K562 (cell line): ENCODE measurements around the gene REEP6. TPM values are rescaled to one million over a fixed set of nuclear protein-coding genes. Genes with fewer than 3 reads are reported as not detected.

ENCODE experiments used
- AFF1 ChIP-seq, 2 experiments: fragments of 450-650 bp; IDR thresholded peaks; 2 replicates each; pipeline ENCODE4 v1.6.1; 2018; ENCODE audit warnings: mild to moderate bottlenecking in 2 of 2, low read depth in 1 of 2; ENCODE audit not compliant: partially characterized antibody in 2 of 2
- CREB3L1 ChIP-seq: fragments of 450-650 bp; IDR thresholded peaks from 2 replicates; pipeline ENCODE4 v1.6.1; 2014; ENCODE audit warnings: low read depth, mild to moderate bottlenecking, moderate library complexity, borderline replicate concordance
- CREB5 ChIP-seq: fragments of 250-450 bp; sonication (Bioruptor Pico); IDR thresholded peaks from 2 replicates; pipeline ENCODE4 v1.5.0; 2020; ENCODE audit warnings: mild to moderate bottlenecking
- HLTF ChIP-seq: fragments of 450-650 bp; IDR thresholded peaks from 2 replicates; pipeline ENCODE4 v1.6.1; 2016
- HMGXB4 ChIP-seq: sonication (generic); formaldehyde crosslinking; IDR thresholded peaks from 2 replicates; pipeline ENCODE4 v1.8.1; 2023; ENCODE audit warnings: mild to moderate bottlenecking, missing genetic modification reagents
- KDM2B ChIP-seq: fragments of 250-450 bp; sonication (Bioruptor Pico); IDR thresholded peaks from 2 replicates; pipeline ENCODE4 v1.8.0; 2021; ENCODE audit warnings: mild to moderate bottlenecking, moderate library complexity
- NR2C1 ChIP-seq, 2 experiments: fragments of 450-650 bp; IDR thresholded peaks; 2 replicates each; pipeline ENCODE4 v1.6.1; 2017; ENCODE audit warnings: mild to moderate bottlenecking in 2 of 2, antibody characterized with exemption in 1 of 2, inconsistent platforms in 1 of 2, missing compliant biosample characterization in 1 of 2, missing genetic modification characterization in 1 of 2
- SPI1 ChIP-seq: IDR thresholded peaks from 2 replicates; pipeline ENCODE4 v1.6.1; 2011; ENCODE audit warnings: low read depth, low read length, control low read depth, borderline replicate concordance
- TAF1 ChIP-seq: IDR thresholded peaks from 2 replicates; pipeline ENCODE4 v1.6.1; 2011; ENCODE audit warnings: mild to moderate bottlenecking, low read length, moderate library complexity; ENCODE audit not compliant: insufficient read depth, control insufficient read depth, severe bottlenecking; ENCODE audit errors: extremely low read depth
- ZBTB2 ChIP-seq: fragments of 450-650 bp; IDR thresholded peaks from 2 replicates; pipeline ENCODE4 v1.6.1; 2016; ENCODE audit warnings: antibody characterized with exemption
- ZNF133 ChIP-seq: fragments of 250-450 bp; sonication (Bioruptor Pico); IDR thresholded peaks from 2 replicates; pipeline ENCODE4 v1.4.0; 2020; ENCODE audit warnings: mild to moderate bottlenecking
- ZNF274 ChIP-seq: IDR thresholded peaks from 2 replicates; pipeline ENCODE4 v1.6.1; 2011; ENCODE audit warnings: low read depth, mild to moderate bottlenecking, low read length, moderate library complexity, borderline replicate concordance
- ZNF512 ChIP-seq: IDR thresholded peaks from 2 replicates; pipeline ENCODE4 v1.6.1; 2016; ENCODE audit warnings: missing genetic modification characterization, missing compliant biosample characterization
- polyA plus RNA-seq, 8 experiments: library from polyadenylated mRNA; depleted of rRNA in 4 of 8; stranded (reverse) in 5 of 8; unstranded in 3 of 8; fragments of >200 nt; fragmentation: Nextera tagmentation in 2 of 8; fragmentation: Illumina TruSeq in 1 of 8; extraction: Ambion mirVana in 2 of 8; extraction: Trizol in 1 of 8; gene quantifications; 2 replicates each; pipeline versions ENCODE4 v1.2.1 to v1.2.3, GENCODE V29; 2011 to 2014; ENCODE audit warnings: inconsistent platforms in 1 of 8, missing spikeins in 1 of 8
- total RNA-seq, 7 experiments: library from RNA; depleted of rRNA in 6 of 7; stranded (reverse); fragments of >200 nt in 6 of 7; fragmentation: Illumina TruSeq in 2 of 7; extraction: Trizol in 2 of 7; gene quantifications; 2 replicates each; pipeline versions ENCODE4 v1.2.1 to v1.2.3, GENCODE V29; 2011 to 2021; ENCODE audit warnings: low replicate concordance in 1 of 7

Gene REEP6
- total and polyA plus RNA-seq, 9 of the 15 experiments (the other 6 are each of a cell fraction or from before 2014, with no cell fraction given) = 1.2 to 64.2 (median 12.7) TPM

- TF ChIP-seq HMGXB4 (CRISPR knock-in tag) (peak; percentile 51; the same call in 1 of the 2 replicates), CREB3L1 (no peak), HLTF (peak; percentile 84; the same call in 1 of the 2 replicates), KDM2B (0 out of 2 replicates have a peak, but pooled peaks have one; percentile 58), AFF1 (IDR thresholded peaks at IDR 0.05; ENCODE audit: low read depth in 1 of 2, partially characterized antibody in 2 of 2) (no peak), NR2C1 (IDR thresholded peaks at IDR 0.05) (no peak), NR2C1 (tag; IDR thresholded peaks at IDR 0.05) (no peak), ZNF274 (no peak), CREB5 (no peak), ZNF512 (no peak), ZBTB2 (0 out of 2 replicates have a peak, but pooled peaks have one; percentile 39), TAF1 (peak; percentile 53), ZNF133 (0 out of 2 replicates have a peak, but pooled peaks have one; percentile 17), SPI1 (no peak)
Measured at GRCh38 chr19:1512671-1513498, 21.9 kb downstream of the REEP6 start, which contains the start of gene ADAMTSL5 (continued).
